Liver (tissue), 9 donors: Measurements from ENCODE around the gene ARHGAP5. TPM values are rescaled to one million over a fixed set of nuclear protein-coding genes. Genes with fewer than 3 reads are reported as not detected.
A peak's percentile ranks its signal among the peaks of the same experiment; 100 is the strongest.

Experiments
- DNase-seq: peaks from one replicate; pipeline ENCODE4 v3.0.0-alpha.2; 2017; ENCODE audit warnings: low spot score
- H3K27ac ChIP-seq, 2 donors: one replicate each; pipeline ENCODE4 v1.7.0; 2013; ENCODE audit warnings: inconsistent platforms in 2 of 2, low read length in 2 of 2, control low read depth in 1 of 2, low read depth in 1 of 2, mild to moderate bottlenecking in 1 of 2
- H3K27me3 ChIP-seq, 4 donors: one replicate each; pipeline versions ENCODE4 v1.6.1 to v1.7.0; 2013; ENCODE audit warnings: low read length in 3 of 4, inconsistent platforms in 1 of 4, mild to moderate bottlenecking in 1 of 4, moderate library complexity in 1 of 4; ENCODE audit not compliant: control insufficient read depth in 4 of 4, insufficient read depth in 4 of 4
- H3K36me3 ChIP-seq, 4 donors: one replicate each; pipeline versions ENCODE4 v1.6.1 to v1.7.0; 2013; ENCODE audit warnings: low read length in 3 of 4, mild to moderate bottlenecking in 3 of 4, low read depth in 1 of 4, moderate library complexity in 1 of 4; ENCODE audit not compliant: control insufficient read depth in 4 of 4, insufficient read depth in 3 of 4
- H3K4me1 ChIP-seq, 4 donors: one replicate each; pipeline versions ENCODE4 v1.6.1 to v1.7.0; 2013; ENCODE audit warnings: low read length in 3 of 4, mild to moderate bottlenecking in 3 of 4, moderate library complexity in 1 of 4; ENCODE audit not compliant: control insufficient read depth in 4 of 4, insufficient read depth in 4 of 4
- H3K4me3 ChIP-seq, 3 donors: one replicate each; pipeline versions ENCODE4 v1.6.1 to v1.7.0; 2013; ENCODE audit warnings: low read length in 3 of 3, control low read depth in 1 of 3, low read depth in 1 of 3, mild to moderate bottlenecking in 1 of 3
- H3K9ac ChIP-seq, 2 donors: one replicate each; pipeline ENCODE4 v1.7.0; 2013; ENCODE audit warnings: low read length in 2 of 2, mild to moderate bottlenecking in 2 of 2, moderate library complexity in 2 of 2, control low read depth in 1 of 2, low read depth in 1 of 2
- H3K9me3 ChIP-seq, 4 donors: one replicate each; pipeline versions ENCODE4 v1.6.1 to v1.7.0; 2013; ENCODE audit warnings: low read length in 3 of 4; ENCODE audit not compliant: control insufficient read depth in 4 of 4
- ATF3 ChIP-seq: IDR thresholded peaks from 2 replicates; pipeline ENCODE4 v1.6.1; 2016; ENCODE audit warnings: antibody characterized with exemption
- FOXA1 ChIP-seq: IDR thresholded peaks from 2 replicates; pipeline ENCODE4 v1.6.1; 2016; ENCODE audit warnings: antibody characterized with exemption
- FOXA2 ChIP-seq: IDR thresholded peaks from 2 replicates; pipeline ENCODE4 v1.6.1; 2016; ENCODE audit warnings: antibody characterized with exemption
- HNF4A ChIP-seq, 2 donors: conservative IDR thresholded peaks; 2 replicates each; pipeline ENCODE4 v1.6.1; 2016; ENCODE audit warnings: antibody characterized with exemption in 2 of 2, mild to moderate bottlenecking in 2 of 2
- HNF4G ChIP-seq: IDR thresholded peaks from 2 replicates; pipeline ENCODE4 v1.6.1; 2016; ENCODE audit warnings: antibody characterized with exemption
- JUND ChIP-seq, 2 donors: IDR thresholded peaks; 2 replicates each; pipeline ENCODE4 v1.6.1; 2016; ENCODE audit warnings: antibody characterized with exemption in 2 of 2
- MAX ChIP-seq: IDR thresholded peaks from 2 replicates; pipeline ENCODE4 v1.6.1; 2016; ENCODE audit warnings: antibody characterized with exemption
- NR2F2 ChIP-seq: IDR thresholded peaks from 2 replicates; pipeline ENCODE4 v1.6.1; 2016; ENCODE audit warnings: antibody characterized with exemption
- RAD21 ChIP-seq, 2 donors: IDR thresholded peaks; 2 replicates each; pipeline ENCODE4 v1.6.1; 2016; ENCODE audit warnings: antibody characterized with exemption in 2 of 2, mild to moderate bottlenecking in 2 of 2
- REST ChIP-seq: IDR thresholded peaks from 2 replicates; pipeline ENCODE4 v1.6.1; 2016; ENCODE audit warnings: antibody characterized with exemption, mild to moderate bottlenecking
- RXRA ChIP-seq, 2 donors: IDR thresholded peaks; 2 replicates each; pipeline ENCODE4 v1.6.1; 2017 to 2018; ENCODE audit warnings: antibody characterized with exemption in 2 of 2, mild to moderate bottlenecking in 1 of 2
- SP1 ChIP-seq: IDR thresholded peaks from 2 replicates; pipeline ENCODE4 v1.6.1; 2018; ENCODE audit warnings: antibody characterized with exemption, mild to moderate bottlenecking
- TAF1 ChIP-seq: conservative IDR thresholded peaks from 2 replicates; pipeline ENCODE4 v1.6.1; 2016; ENCODE audit warnings: antibody characterized with exemption, mild to moderate bottlenecking
- YY1 ChIP-seq: IDR thresholded peaks from 2 replicates; pipeline ENCODE4 v1.6.1; 2016; ENCODE audit warnings: antibody characterized with exemption, mild to moderate bottlenecking
- WGBS: extraction: QIAGEN DNeasy Blood & Tissue Kit; methylation state at CpG from one replicate; pipeline ENCODE4 v1.1.7; 2013; 5-methylcytosine and 5-hydroxymethylcytosine counted together
- polyA plus RNA-seq, 2 donors: library from polyadenylated mRNA; stranded (reverse) in 1 of 2; unstranded in 1 of 2; fragments of 200-250 nt in 1 of 2; fragments of >200 nt in 1 of 2; fragmentation: Nextera tagmentation in 1 of 2; extraction: Ambion mirVana in 1 of 2; gene quantifications; one replicate each; pipeline versions ENCODE4 v1.2.1 to v1.2.3, GENCODE V29; 2013 to 2015
- total RNA-seq, 2 donors: library from RNA; depleted of rRNA; stranded (reverse); fragments of >200 nt; gene quantifications; one replicate each; pipeline ENCODE4 v1.2.3, GENCODE V29; 2014
- donor health status: healthy.
- donor health status: healthy.
- donor health status: healthy.
- donor health status: healthy.
- donor health status: healthy.

Gene ARHGAP5
- total and polyA plus RNA-seq, 4 donors, result 9.6 to 48.7 (median 29.0) TPM

GRCh38 chr14:32201193-32201815, 124.2 kb downstream of the ARHGAP5 start:
- H3K27ac ChIP-seq, result peak overlapping the region; percentile 76 to 84

GRCh38 chr14:32201816-32202490, 124.8 kb downstream of the ARHGAP5 start, which contains the start of gene RNU6-7:
TSS of gene RNU6-7 (plus strand) at chr14:32202045.
- Histone ChIP-seq H3K4me1 (peaks cover 0 to 25% (median 17%) of the 10 kb centered on the region in 4 donors), H3K36me3 (no peaks in the 10 kb centered on the region), H3K27me3 (no peaks in the 10 kb centered on the region), H3K9me3 (no peaks in the 10 kb centered on the region), H3K4me3 (peak within 1 kb of the TSS; percentile 56 to 91 (median 76)), H3K9ac (peak within 1 kb of the TSS; percentile 73 to 86), H3K27ac (peak within 1 kb of the TSS; percentile 76 to 84)
- TF ChIP-seq FOXA1, result no peak
- peak; percentile 9 for TF ChIP-seq TAF1
- peak; percentile 48 for DNase-seq
- WGBS, result 3% methylated on average over 40 of the region's 40 CpGs

More at GRCh38 chr14:32201193-32201815, 124.2 kb downstream of the ARHGAP5 start:
- WGBS, result under 1% methylated on average over 46 of the region's 46 CpGs
- TF ChIP-seq SP1 (peak; percentile 71), FOXA1 (no peak), REST (peak; percentile 85), HNF4G (peak; percentile 7), NR2F2 (no peak), RXRA (IDR thresholded peaks at IDR 0.05) (peak; percentile 47 to 71), FOXA2 (no peak), TAF1 (peak; percentile 68), HNF4A (conservative IDR thresholded peaks at IDR 0.05) (peak; percentile 79 to 80), RAD21 (IDR thresholded peaks at IDR 0.05) (peak; percentile 32 to 51), JUND (IDR thresholded peaks at IDR 0.05) (no peak), YY1 (peak; percentile 53), ATF3 (no peak)
- Histone ChIP-seq H3K36me3 (no peaks in the 10 kb centered on the region), H3K9ac (peak overlapping the region; percentile 68 to 73), H3K4me1 (peaks cover 0 to 25% (median 17%) of the 10 kb centered on the region in 4 donors), H3K9me3 (no peaks in the 10 kb centered on the region), H3K27me3 (no peaks in the 10 kb centered on the region), H3K4me3 (peak overlapping the region; percentile 56 to 91 (median 76))
- peak; percentile 88 for DNase-seq

GRCh38 chr14:32202491-32202997, 125.4 kb downstream of the ARHGAP5 start:
- no peaks in the 10 kb centered on the region for H3K9me3 ChIP-seq
- no peaks in the 10 kb centered on the region for H3K36me3 ChIP-seq
- 6% methylated on average over 8 of the region's 8 CpGs for WGBS
- peak overlapping the region; percentile 56 to 91 (median 76) for H3K4me3 ChIP-seq
- H3K4me1 ChIP-seq, result peaks cover 0 to 25% (median 17%) of the 10 kb centered on the region in 4 donors
- peak overlapping the region; percentile 76 to 84 for H3K27ac ChIP-seq
- H3K9ac ChIP-seq, result peak overlapping the region; percentile 14 to 73
- H3K27me3 ChIP-seq, result no peaks in the 10 kb centered on the region
- TF ChIP-seq NR2F2 (no peak), TAF1 (no peak), HNF4G (no peak), JUND (IDR thresholded peaks at IDR 0.05) (no peak), REST (no peak), SP1 (no peak), MAX (no peak), RXRA (IDR thresholded peaks at IDR 0.05) (no peak)
- DNase-seq, result no peak
